ENCODE measurements around the gene ZMYND8. TPM values are rescaled to one million over a fixed set of nuclear protein-coding genes. Genes with fewer than 3 reads are reported as not detected.

Gene ZMYND8
- total and polyA plus RNA-seq, 2 of the 4 experiments (the other 2 are of a cell fraction), result 24.0 to 28.2 TPM

DNA sequence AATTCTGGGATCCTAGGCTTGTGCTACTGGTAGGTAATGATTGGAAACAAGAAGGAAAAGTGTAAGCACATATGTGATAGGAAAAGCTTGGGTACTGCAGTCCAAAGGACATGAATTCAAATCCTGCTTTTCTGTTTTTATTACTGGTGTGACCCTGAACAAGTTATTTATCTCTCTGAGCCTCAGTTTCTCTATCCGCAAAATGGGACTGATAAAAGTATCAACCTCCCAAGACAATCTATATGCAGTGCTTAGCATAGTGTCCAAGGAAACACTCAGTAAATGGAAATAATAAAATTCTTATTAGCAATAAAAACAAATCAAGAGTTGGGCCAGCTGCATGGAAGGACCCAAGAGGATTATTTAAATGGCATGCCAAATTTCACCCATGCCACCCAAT lies 108.5 kb downstream of the ZMYND8 start:
- Histone ChIP-seq H3K4me3 (ENCODE audit: insufficient read depth, low read depth, low read length) (no peak overlapping the region), H3K23ac (ENCODE audit: low read depth, low read length) (no peak overlapping the region), H4K20me1 (ENCODE audit: insufficient read depth, low read length) (no peaks in the 10 kb centered on the region), H2BK120ac (ENCODE audit: low read depth, low read length) (no peak overlapping the region), H3K14ac (replicated peaks; ENCODE audit: low read depth, low read length) (no peak overlapping the region), H3K27me3 (ENCODE audit: control insufficient read depth, insufficient read depth, low read length) (no peaks in the 10 kb centered on the region), H3K9me3 (ENCODE audit: control insufficient read depth, insufficient read depth, low read length) (no peaks in the 10 kb centered on the region), H3K4me1 (ENCODE audit: control insufficient read depth, insufficient read depth, low read length) (peaks cover 8% of the 10 kb centered on the region), H3K36me3 (ENCODE audit: control insufficient read depth, insufficient read depth, low read length) (peaks cover 30% of the 10 kb centered on the region), H4K91ac (ENCODE audit: insufficient read depth, low read depth, low read length) (no peak overlapping the region), H3K56ac (ENCODE audit: extremely low read depth, insufficient read depth, low read length) (no peak overlapping the region), H4K8ac (ENCODE audit: low read depth in 2 of 2, low read length in 2 of 2) (no peak overlapping the region), H3K9ac (ENCODE audit: low read depth, low read length) (no peak overlapping the region), H3K4ac (ENCODE audit: low read depth, low read length) (no peak overlapping the region), H3K4me2 (ENCODE audit: low read depth, low read length) (no peak overlapping the region), H2AFZ (replicated peaks; ENCODE audit: low read length, poor library complexity) (no peak overlapping the region), H3K18ac (ENCODE audit: low read depth, low read length) (no peak overlapping the region), H2AK5ac (ENCODE audit: low read depth, low read length) (no peak overlapping the region), H3K79me1 (ENCODE audit: low read depth in 1 of 2, low read length in 2 of 2) (peaks cover 49 to 59% of the 10 kb centered on the region in 2 experiments), H2AK9ac (replicated peaks; ENCODE audit: low read depth, low read length, poor library complexity) (no peak overlapping the region), H2BK15ac (ENCODE audit: low read depth, low read length) (no peak overlapping the region), H3K9me1 (ENCODE audit: insufficient read depth, low read length) (peaks cover 13% of the 10 kb centered on the region), H2BK5ac (ENCODE audit: low read depth, low read length, poor library complexity, severe bottlenecking) (no peak overlapping the region), H3K27ac (ENCODE audit: insufficient read depth, low read length) (no peak overlapping the region), H4K5ac (ENCODE audit: low read depth, low read length) (no peak overlapping the region), H2BK20ac (ENCODE audit: low read depth, low read length) (no peak overlapping the region)
- no TSS peak for BruUV-seq (replicated peaks)
- ATAC-seq (ENCODE audit: low read depth), result no peak
- whole genome bisulfite sequencing, 2 experiments (ENCODE audit: extremely low coverage in 2 of 2, insufficient read length in 1 of 2), result no CpG with 5 or more reads among the region's 1 CpG
- ChIA-PET CTCF (no interaction called here), POLR2A (ENCODE audit: unreplicated experiment) (no interaction called here)
- DNase-seq, result no peak
- TF ChIP-seq CHD1 (IDR thresholded peaks at IDR 0.05; ENCODE audit: low read depth, low read length), result no peak
- no peak for TF ChIP-seq RCOR1 (IDR thresholded peaks at IDR 0.05; ENCODE audit: insufficient replicate concordance, low read length)
- TF ChIP-seq MAFK (IDR thresholded peaks at IDR 0.05; ENCODE audit: low read depth, low read length), result no peak
- no peak for TF ChIP-seq RAD21 (IDR thresholded peaks at IDR 0.05; ENCODE audit: low read length)
- no peak for TF ChIP-seq RFX5 (IDR thresholded peaks at IDR 0.05; ENCODE audit: low read depth, low read length)
- TF ChIP-seq CEBPB (IDR thresholded peaks at IDR 0.05; ENCODE audit: low read depth, low read length), result no peak
- TF ChIP-seq POLR2A (IDR thresholded peaks at IDR 0.05; ENCODE audit: low read depth, low read length), result no peak
- TF ChIP-seq BHLHE40 (IDR thresholded peaks at IDR 0.05; ENCODE audit: low read depth, low read length), result no peak
- TF ChIP-seq, protein P1, sequence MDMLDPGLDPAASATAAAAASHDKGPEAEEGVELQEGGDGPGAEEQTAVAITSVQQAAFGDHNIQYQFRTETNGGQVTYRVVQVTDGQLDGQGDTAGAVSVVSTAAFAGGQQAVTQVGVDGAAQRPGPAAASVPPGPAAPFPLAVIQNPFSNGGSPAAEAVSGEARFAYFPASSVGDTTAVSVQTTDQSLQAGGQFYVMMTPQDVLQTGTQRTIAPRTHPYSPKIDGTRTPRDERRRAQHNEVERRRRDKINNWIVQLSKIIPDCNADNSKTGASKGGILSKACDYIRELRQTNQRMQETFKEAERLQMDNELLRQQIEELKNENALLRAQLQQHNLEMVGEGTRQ (IDR thresholded peaks at IDR 0.05; ENCODE audit: low read depth, low read length), result no peak
- TF ChIP-seq MXI1 (IDR thresholded peaks at IDR 0.05; ENCODE audit: borderline replicate concordance, low read depth, low read length), result no peak
- no peak for TF ChIP-seq FOS (IDR thresholded peaks at IDR 0.05; ENCODE audit: low read depth, low read length)
- TF ChIP-seq, protein P2, sequence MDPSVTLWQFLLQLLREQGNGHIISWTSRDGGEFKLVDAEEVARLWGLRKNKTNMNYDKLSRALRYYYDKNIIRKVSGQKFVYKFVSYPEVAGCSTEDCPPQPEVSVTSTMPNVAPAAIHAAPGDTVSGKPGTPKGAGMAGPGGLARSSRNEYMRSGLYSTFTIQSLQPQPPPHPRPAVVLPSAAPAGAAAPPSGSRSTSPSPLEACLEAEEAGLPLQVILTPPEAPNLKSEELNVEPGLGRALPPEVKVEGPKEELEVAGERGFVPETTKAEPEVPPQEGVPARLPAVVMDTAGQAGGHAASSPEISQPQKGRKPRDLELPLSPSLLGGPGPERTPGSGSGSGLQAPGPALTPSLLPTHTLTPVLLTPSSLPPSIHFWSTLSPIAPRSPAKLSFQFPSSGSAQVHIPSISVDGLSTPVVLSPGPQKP (IDR thresholded peaks at IDR 0.05; ENCODE audit: borderline replicate concordance, low read depth, low read length), result no peak
- dilution Hi-C loops (cut with HindIII; ENCODE audit: low sequenced_read_pairs, unreplicated experiment), result no loop called here
- intact Hi-C loops (cut with micrococcal nuclease), result no loop called here
- in situ Hi-C loops (cut with MboI; ENCODE audit: low sequenced_read_pairs), result no loop called here

Measured in IMR-90 (cell line).